Peyer's patch (tissue), 4 donors: Measurements from ENCODE around the gene PRR35. TPM values are rescaled to one million over a fixed set of nuclear protein-coding genes. Genes with fewer than 3 reads are reported as not detected.

Source experiments
- DNase-seq, 3 donors: peaks; one replicate each; pipeline ENCODE4 v3.0.0-alpha.2; 2017 to 2019
- H3K27ac ChIP-seq, 4 donors: fragments of 200-600 bp; sonication (generic); one replicate each; pipeline ENCODE4 v1.5.1; 2016 to 2019
- H3K27me3 ChIP-seq, 2 donors: fragments of 200-600 bp; sonication (generic); one replicate each; pipeline ENCODE4 v1.5.1; 2019
- H3K36me3 ChIP-seq, 3 donors: fragments of 200-600 bp; sonication (generic); one replicate each; pipeline ENCODE4 v1.5.1; 2016 to 2019
- H3K4me1 ChIP-seq, 4 donors: fragments of 200-600 bp; sonication (generic); one replicate each; pipeline ENCODE4 v1.5.1; 2016 to 2019
- H3K4me3 ChIP-seq, 4 donors: fragments of 200-600 bp; sonication (generic); 1 replicate in 3 of 4; 2 replicates in 1 of 4; pipeline ENCODE4 v1.5.1; 2016 to 2019; ENCODE audit warnings: mild to moderate bottlenecking in 1 of 4
- H3K9me3 ChIP-seq, 4 donors: fragments of 200-600 bp; sonication (generic); one replicate each; pipeline ENCODE4 v1.5.1; 2016 to 2019; ENCODE audit warnings: mild to moderate bottlenecking in 1 of 4
- POLR2A ChIP-seq, 2 donors: fragments of 450-650 bp; IDR thresholded peaks; one replicate each; pipeline ENCODE4 v1.5.1; 2017; ENCODE audit warnings: antibody characterized with exemption in 2 of 2, mild to moderate bottlenecking in 2 of 2, moderate library complexity in 2 of 2
- total RNA-seq, 4 donors: library from RNA; depleted of rRNA; stranded (reverse); fragments of >200 nt; gene quantifications; one replicate each; pipeline ENCODE4 v1.1.0, GENCODE V29; 2016
- TF ChIP-seq, protein P1 (sequence below), 6 experiments: fragments of 450-650 bp in 4 of 6; fragments of 200-600 bp in 2 of 6; sonication (generic) in 1 of 6; IDR thresholded peaks; one replicate each; pipeline ENCODE4 v1.5.1; 2017 to 2019; ENCODE audit warnings: antibody characterized with exemption in 6 of 6, mild to moderate bottlenecking in 3 of 6, moderate library complexity in 1 of 6

Gene PRR35
- total RNA-seq, 4 donors from 2014 or later = not detected

DNA sequence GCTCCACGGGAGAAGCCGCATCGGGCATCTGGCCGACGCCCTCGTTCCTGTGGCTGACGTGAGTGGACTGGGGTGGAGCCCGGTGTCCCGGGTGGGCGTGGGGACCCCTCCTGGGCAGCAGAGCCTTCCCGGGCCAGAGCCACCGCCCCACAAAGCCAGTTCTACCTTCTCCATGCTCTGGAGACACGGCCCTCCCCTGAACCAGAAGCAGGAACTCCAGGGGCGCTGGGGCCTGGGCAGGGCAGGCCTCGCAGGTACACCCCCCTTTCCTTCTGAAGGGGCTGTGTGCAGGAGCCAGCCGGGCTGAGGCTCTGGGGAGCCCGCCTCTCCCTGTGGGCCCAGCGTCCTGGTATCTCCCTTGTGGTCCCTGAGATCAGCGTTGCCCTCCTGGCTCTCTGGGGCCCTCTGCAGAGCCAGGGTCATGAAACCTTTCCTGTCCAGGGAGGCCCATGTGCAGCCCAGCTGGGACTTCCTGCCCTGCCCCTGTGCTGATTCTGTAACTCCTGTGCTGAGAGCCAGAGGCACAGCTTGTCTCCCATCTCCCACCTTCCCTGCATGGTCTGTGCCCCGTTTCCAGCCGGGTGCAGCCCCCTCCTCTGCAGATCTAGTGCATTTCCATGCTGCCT lies 16.1 kb downstream of the PRR35 start:
- H3K27me3 ChIP-seq = no peaks in the 10 kb centered on the region

DNA sequence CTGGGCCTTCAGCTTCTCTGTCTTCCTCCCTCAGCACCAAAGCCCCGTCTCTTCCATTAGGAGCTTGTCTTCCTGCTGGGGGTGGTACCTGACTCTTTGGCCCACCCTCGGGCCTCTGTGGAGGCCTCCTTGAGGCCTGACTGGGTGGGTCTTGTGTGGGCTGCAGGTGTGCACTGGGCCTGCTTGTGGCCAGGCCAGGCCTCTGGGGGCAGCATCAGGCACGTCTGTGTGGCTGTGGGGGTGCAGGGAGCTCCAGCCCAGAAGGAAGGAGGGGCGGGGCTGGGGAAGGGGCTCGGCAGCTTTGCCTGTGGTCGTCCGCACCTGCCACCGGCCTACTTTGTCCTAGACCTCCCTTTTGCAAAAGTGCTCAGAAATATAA lies 16.6 kb downstream of the PRR35 start:
- Histone ChIP-seq H3K36me3 (peaks cover 0 to 17% (median 0%) of the 10 kb centered on the region in 3 donors), H3K9me3 (no peaks in the 10 kb centered on the region), H3K27me3 (no peaks in the 10 kb centered on the region), H3K4me3 (no peak overlapping the region), H3K4me1 (peaks cover 0 to 6% (median 0%) of the 10 kb centered on the region in 4 donors), H3K27ac (no peak overlapping the region)
- TF ChIP-seq, protein P1, sequence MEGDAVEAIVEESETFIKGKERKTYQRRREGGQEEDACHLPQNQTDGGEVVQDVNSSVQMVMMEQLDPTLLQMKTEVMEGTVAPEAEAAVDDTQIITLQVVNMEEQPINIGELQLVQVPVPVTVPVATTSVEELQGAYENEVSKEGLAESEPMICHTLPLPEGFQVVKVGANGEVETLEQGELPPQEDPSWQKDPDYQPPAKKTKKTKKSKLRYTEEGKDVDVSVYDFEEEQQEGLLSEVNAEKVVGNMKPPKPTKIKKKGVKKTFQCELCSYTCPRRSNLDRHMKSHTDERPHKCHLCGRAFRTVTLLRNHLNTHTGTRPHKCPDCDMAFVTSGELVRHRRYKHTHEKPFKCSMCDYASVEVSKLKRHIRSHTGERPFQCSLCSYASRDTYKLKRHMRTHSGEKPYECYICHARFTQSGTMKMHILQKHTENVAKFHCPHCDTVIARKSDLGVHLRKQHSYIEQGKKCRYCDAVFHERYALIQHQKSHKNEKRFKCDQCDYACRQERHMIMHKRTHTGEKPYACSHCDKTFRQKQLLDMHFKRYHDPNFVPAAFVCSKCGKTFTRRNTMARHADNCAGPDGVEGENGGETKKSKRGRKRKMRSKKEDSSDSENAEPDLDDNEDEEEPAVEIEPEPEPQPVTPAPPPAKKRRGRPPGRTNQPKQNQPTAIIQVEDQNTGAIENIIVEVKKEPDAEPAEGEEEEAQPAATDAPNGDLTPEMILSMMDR (IDR thresholded peaks at IDR 0.05) = no peak
- TF ChIP-seq POLR2A (IDR thresholded peaks at IDR 0.05) = no peak
- DNase-seq = no peak

More for the DNA sequence above, 16.1 kb downstream of the PRR35 start:
- no peak for DNase-seq
- H3K4me1 ChIP-seq = peaks cover 0 to 6% (median 0%) of the 10 kb centered on the region in 4 donors
- no peak overlapping the region for H3K27ac ChIP-seq
- no peaks in the 10 kb centered on the region for H3K9me3 ChIP-seq
- H3K36me3 ChIP-seq = peaks cover 0 to 17% (median 0%) of the 10 kb centered on the region in 3 donors
- no peak overlapping the region for H3K4me3 ChIP-seq
- TF ChIP-seq POLR2A (IDR thresholded peaks at IDR 0.05) = no peak
- TF ChIP-seq, protein P1 (IDR thresholded peaks at IDR 0.05) = no peak

DNA sequence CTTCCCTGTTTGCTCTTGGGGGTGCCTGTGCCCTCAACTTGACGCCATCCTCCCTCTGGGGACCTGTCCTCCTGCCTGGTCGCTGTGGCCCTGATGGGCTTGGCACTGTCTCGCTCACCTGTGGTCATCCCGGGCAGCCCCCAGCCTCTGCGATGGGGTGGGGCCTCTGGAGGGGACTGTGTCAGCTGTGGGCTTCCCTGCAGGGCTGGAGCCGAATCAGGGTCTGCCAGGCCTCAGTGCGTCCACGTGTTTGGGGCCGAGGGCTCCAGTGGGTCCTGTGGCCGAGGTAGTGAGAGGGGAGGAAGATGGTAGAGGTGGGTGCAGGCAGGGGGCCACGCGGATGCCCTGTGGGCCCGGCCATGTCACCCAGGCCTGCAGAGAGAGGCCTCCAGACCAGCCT lies 17.6 kb downstream of the PRR35 start:
- DNase-seq = no peak
- H3K27me3 ChIP-seq = no peaks in the 10 kb centered on the region
- peaks cover 0 to 6% (median 0%) of the 10 kb centered on the region in 4 donors for H3K4me1 ChIP-seq
- no peak overlapping the region for H3K27ac ChIP-seq
- H3K9me3 ChIP-seq = no peaks in the 10 kb centered on the region
- TF ChIP-seq, protein P1 (IDR thresholded peaks at IDR 0.05) = no peak
- TF ChIP-seq POLR2A (IDR thresholded peaks at IDR 0.05) = no peak
- no peak overlapping the region for H3K4me3 ChIP-seq
- H3K36me3 ChIP-seq = peaks cover 0 to 17% (median 0%) of the 10 kb centered on the region in 3 donors

DNA sequence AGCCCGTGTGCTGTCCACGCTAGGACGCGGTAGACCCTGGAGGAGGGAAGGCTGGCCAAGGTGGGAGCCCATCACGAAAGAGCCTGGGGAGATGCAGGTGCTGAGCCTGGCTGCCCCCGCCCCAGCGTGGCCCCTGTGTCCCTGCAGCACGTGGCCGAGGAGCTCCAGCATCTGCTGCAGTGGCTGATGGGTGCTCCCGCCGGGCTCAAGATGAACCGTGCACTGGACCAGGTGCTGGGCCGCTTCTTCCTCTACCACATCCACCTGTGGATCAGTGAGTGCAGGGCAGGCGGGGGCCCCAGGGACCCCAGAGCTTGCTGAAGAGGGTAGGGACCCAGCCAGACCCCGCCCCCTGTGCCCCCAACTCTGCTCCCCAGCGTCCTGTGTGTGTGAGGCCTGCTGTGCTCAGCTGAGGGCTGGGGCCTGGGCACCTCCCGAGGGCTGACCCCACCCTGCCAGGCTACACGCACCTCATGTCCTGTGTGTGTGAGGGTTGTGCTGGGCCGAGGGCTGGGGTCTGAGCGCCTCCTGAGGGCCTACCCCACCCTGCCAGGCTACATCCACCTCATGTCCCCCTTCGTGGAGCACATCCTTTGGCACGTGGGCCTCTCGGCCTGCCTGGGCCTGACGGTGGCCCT lies 18.2 kb downstream of the PRR35 start:
- Histone ChIP-seq H3K4me1 (peaks cover 0 to 6% (median 0%) of the 10 kb centered on the region in 4 donors), H3K27me3 (no peaks in the 10 kb centered on the region), H3K9me3 (no peaks in the 10 kb centered on the region), H3K27ac (no peak overlapping the region), H3K4me3 (no peak overlapping the region), H3K36me3 (peaks cover 0 to 17% (median 0%) of the 10 kb centered on the region in 3 donors)
- no peak for DNase-seq
- TF ChIP-seq POLR2A (IDR thresholded peaks at IDR 0.05) = no peak
- TF ChIP-seq, protein P1 (IDR thresholded peaks at IDR 0.05) = no peak

DNA sequence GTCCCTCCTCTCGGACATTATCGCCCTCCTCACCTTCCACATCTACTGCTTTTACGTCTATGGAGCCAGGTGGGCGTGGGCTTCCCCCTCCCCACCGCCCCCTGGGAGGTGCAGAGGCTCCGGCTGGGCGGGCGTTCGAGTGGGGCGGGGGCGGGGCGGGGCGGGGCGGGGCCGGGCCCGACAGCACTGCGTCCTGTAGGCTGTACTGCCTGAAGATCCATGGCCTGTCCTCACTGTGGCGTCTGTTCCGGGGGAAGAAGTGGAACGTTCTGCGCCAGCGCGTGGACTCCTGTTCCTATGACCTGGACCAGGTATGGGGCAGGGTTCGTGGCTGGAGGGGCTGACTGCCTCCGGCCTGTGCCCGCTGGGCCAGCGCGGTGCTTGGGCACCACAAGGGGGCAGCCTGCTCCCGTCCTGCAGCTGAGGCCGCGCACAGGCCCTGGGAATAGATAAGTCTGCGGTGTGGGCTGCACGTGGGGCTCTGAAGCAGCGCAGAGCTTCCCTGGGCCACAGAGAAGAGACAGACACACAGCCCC lies 18.7 kb downstream of the PRR35 start:
- peaks cover 0 to 13% (median 0%) of the 10 kb centered on the region in 3 donors for H3K36me3 ChIP-seq
- H3K27me3 ChIP-seq = no peaks in the 10 kb centered on the region
- H3K4me3 ChIP-seq = peak overlapping the region in 2 of 4 donors; percentile 20 to 26
- H3K9me3 ChIP-seq = no peaks in the 10 kb centered on the region
- TF ChIP-seq POLR2A (IDR thresholded peaks at IDR 0.05) = no peak
- TF ChIP-seq, protein P1 (IDR thresholded peaks at IDR 0.05) = peak; percentile 65 to 98 (median 91)
- DNase-seq = peak; percentile 60 to 90 (median 89)
- no peak overlapping the region for H3K27ac ChIP-seq
- peaks cover 0 to 6% (median 0%) of the 10 kb centered on the region in 4 donors for H3K4me1 ChIP-seq
